HG03108 (cell line): ENCODE results near the gene MYL9.

Experiments used
- ATAC-seq: cut with Tn5 transposase; IDR thresholded peaks from one replicate; pipeline ENCODE4 v1.9.1; 2021; ENCODE audit warnings: moderate library complexity; ENCODE audit not compliant: unreplicated experiment

The MYL9 gene

DNA sequence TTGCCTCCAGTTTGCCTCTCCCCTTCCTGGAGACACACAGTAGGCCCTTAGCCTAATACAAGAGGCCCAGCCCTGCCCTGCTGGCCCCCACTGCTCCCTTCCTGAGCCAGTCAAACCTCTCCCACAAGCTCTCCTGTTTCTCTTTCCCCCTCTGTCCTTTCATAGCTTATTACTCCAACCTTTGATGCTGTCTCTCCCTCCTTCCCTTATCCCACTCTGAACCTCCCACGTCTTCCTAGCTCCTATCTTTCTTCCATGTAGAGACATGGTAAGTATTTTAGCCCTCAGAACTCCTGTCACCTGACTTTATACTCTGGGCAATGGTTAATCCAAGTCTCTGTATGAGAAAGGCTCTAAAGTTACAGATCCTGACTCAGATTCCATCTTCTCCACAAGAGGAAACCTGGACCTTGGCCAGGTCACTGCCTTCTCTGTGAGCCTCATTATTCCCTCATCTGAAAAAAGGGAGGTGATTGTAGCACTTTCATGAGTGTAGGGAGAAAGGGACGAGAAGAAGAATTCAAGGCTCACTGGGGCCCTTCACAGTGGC is 38.8 kb downstream of the MYL9 start:
- no peak for ATAC-seq

DNA sequence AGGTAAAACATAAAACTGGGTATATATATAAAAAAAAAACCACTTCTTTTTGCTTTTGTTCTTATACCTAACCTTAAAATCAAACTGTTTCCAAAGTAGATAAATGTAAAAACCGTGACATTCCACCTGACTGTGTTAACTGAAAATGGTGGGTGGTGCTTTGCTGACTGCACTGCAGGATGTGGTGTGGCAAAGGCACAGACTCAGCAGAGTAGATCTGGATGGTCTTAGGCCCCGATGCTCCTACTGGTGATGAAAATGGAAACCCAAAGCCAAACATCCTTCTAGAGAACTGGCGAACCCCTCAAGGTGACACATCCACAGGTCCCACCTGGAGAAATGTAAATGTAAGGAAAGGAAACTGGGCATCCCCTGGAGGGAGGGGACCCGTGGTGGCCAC is 41.0 kb downstream of the MYL9 start:
- ATAC-seq = no peak

DNA sequence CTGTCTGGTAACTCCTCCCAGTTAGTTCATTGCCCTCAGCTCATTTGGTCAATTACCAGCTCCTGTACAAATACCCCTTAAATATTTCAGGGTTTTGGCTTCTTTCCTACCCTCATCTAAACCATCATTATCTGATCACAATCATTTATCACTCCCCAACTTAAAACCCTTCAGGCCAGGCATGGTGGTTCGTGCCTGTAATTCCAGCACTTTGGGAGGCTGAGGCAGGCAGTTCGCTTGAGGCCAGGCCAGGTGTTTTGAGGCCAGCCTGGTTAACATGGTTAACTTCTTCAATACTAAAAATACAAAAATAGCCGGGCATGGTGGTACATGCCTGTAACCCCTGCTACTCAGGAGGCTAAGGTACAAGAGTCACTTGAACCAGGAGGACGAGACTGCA is 41.5 kb downstream of the MYL9 start:
- no peak for ATAC-seq

DNA sequence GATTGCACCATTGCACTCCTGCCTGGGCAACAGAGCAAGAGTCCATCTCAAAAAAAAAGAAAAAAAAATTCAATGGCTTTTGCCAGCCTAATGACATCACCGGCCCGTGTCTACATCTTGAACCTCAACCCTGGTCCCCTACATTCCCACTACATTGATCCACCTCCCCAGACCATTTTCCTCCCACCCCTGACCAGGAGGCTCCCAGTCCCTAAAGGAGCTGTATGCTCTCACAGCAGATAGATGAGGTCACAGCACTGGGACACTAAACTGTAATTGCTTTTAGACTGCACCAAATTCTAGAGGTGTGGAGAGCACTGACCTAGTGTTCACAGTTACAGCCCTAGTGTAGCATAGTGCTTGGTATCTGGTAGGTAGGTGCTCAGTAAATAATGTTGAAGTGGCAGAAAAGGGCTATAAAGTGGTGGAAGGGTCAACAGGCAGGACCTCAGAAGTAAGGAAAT is 42.7 kb downstream of the MYL9 start:
- ATAC-seq = no peak

DNA sequence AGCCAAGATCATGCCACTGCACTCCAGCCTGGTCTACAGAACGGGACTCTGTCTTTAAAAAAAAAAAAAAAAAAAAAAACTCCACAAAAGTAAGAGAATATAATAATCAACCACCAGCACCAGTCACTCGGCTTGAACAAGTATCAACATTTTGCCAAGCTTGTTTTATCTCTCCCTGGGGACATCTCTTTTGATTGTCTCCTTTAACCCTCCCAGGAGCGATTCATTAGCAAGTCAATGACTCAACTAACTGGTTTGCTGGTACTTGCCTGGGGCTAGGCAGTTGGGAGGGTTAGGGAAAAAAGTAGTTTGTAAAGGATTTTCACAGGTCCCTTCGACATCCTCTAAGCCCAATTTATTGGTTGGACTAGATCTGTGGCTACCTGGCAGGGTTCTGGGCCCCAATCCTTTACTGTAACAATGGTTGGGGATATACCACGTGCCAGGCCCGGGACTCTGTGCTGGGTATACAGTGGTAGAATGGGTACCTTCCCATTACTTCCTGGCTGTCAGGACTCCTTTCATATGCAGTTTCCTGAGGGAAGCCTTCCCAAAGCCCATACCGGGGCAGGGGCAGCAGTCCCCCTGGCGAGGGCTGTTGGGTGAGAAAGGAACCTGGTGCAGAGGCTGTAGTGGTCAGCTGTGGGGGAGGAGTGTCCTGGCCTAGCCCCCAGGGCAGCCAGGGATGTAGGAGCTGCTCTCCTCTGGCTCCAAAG is 44.2 kb downstream of the MYL9 start:
- no peak for ATAC-seq

DNA sequence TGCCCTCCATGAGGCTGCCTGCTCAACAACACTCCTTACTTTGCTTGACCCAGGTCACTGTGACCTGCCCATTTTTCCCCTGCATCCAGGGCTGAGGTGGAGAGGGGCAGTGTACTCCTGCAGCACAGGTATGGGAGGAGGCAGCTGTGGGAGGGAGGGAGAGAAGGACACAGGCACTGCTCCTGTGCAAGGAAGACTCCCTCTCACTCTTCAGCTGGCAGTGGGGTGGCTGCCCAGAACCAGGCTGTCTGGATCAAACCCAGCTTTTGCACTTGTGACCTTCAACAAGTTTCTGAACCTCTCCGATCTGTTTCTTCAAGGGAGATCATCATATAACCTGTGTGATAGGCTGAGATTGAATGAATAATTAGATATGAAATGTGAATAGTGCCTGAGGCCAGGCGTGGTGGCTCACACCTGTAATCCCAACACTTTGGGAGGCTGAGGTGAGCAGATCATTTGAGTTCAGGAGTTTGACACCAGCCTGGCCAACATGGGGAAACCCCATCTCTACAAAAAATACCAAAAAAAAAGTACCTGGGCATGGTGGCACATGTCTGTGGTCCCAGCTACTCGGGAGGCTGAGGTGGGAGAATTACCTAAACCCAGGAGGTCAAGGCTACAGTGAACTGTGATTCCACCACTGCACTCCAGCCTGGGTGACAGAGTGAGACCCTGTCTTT is 46.2 kb downstream of the MYL9 start:
- no peak for ATAC-seq

DNA sequence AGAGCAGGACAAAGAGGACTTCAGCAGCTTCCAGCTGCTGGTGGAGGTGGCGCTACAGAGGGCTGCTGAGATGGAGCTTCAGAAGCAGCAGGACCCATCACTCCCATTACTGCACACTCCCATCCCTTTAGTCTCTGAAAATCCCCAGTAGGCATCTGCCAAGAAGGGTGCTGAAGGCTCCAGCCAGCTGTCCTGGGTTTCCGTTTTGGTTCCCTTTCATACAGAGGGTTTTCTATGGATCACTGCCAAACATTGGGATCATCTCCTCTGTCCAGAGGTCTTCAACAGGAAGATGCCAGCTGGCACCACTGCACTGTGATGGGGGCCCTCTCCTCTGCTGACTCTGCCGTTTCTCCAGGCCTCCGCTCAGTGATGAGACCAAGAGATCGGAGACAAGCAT is 50.0 kb downstream of the MYL9 start:
- no peak for ATAC-seq

DNA sequence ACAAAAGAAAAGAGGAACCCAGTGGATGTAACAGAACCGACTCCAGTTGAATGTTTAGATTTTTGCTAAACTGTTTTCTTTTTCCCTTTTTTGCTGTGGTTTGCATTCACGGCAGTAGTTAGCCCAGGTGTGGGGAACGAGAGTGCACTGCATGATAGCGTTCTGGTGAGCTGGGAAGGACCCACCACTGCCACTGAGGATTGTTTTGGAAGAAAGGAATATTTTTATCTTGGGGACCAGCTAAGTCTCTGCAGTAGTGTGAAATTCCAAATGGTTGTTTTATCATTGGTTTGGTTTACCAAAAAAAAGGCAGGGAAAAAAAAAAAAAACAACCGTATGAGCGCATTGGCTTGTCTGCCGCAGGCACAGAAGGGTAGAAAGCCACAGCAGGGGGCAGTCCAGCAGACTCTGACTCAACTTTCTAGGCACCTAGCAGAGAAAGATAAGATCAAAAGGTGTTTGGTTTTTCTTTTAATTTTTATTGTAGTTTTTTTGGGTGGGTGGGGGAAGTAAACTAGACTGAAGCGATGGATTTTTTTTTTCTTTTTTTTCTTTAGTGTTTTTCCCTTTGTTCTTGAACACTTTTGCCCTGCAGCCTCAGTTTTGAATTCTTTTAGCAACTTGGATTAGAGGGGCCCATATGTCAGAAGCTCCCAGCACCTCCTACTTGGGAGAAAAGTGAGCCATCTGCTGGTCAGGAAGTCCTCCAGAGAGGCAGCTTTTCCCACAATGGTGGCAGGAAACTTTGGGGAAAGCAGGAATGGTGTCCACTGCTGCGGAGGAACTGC is 50.7 kb downstream of the MYL9 start:
- ATAC-seq = no peak

DNA sequence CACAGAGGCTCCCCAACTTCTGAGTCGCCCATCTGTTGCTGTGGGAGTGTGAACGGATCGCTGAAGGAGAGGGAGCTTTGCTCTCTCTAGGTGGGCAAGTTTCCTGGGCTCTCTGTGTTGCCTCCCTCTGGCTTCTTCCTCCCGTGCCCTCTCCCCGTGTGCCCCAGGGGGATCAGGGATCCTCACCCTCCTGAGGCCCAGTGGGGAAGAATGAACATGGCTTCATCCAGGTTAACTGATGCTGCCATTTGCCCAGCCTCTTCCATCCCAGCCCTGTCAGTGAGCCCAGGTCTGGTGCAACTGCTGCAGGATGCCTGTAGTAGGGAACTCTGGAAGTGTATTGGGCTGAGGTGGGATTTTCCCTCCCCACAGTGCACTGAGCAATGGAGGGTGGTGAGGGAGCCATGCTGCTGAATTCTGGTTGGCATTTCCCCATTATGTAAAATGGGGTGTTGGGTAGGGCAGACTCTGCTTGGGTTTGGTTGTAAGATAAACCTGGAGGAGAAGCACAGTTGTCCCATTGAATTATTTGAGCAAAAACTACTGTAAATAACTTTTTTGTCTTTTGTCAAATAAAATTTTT is 52.1 kb downstream of the MYL9 start:
- no peak for ATAC-seq

DNA sequence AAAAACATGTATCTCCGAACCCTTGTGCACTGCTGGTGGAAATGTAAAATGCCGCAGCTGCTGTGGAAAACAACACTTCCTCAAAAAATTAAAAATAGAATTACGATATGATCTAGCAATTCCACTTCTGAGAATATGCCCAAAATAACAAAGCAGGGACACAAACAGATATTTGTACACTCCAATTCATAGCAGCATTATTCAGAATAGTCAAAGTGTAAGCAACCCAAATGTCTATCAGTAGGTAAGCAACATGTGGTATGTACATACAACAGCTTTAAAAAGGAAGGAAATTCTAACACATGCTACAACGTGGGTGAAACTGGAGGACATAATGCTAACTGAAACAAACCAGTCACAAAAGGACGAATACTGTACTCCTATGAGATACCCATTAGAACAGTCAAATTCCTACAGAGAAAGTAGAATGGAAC is 58.6 kb downstream of the MYL9 start:
- no peak for ATAC-seq
